SIG-M5 treated with dmso at 0.1 percent for 504 hours (cell line): ENCODE data around the gene PAM16.
"Not testable (repeated sequence)": the region's sequence is repeated elsewhere in the genome, so short reads cannot be mapped to it uniquely, and the experiment has no call there.

Experiments
- DNase-seq: peaks from one replicate; lab custom pipeline; 2025; ENCODE audit not compliant: unreplicated experiment; lab: John Stamatoyannopoulos, UW

Gene PAM16

GRCh38 chr16:4353675-4354074 is 2.6 kb upstream of the PAM16 start:
- no peak for DNase-seq

GRCh38 chr16:4352843-4353242 is 1.7 kb upstream of the PAM16 start:
- DNase-seq: no peak

GRCh38 chr16:4351880-4352279 is 759 bp upstream of the PAM16 start:
- DNase-seq: no peak

- DNase-seq: no peak
Measured at GRCh38 chr16:4350365-4350786, 745 bp downstream of the PAM16 start.

GRCh38 chr16:4349332-4349731 is 1.8 kb downstream of the PAM16 start:
- no peak for DNase-seq

GRCh38 chr16:4347765-4348509 is 3.2 kb downstream of the PAM16 start:
- no peak for DNase-seq

- peak; percentile 86 for DNase-seq
Measured at GRCh38 chr16:4347010-4347409, 4.1 kb downstream of the PAM16 start.

GRCh38 chr16:4345836-4346781 is 5.0 kb downstream of the PAM16 start:
- peak; percentile 57 for DNase-seq

GRCh38 chr16:4344983-4345835 is 5.9 kb downstream of the PAM16 start:
- DNase-seq: no peak

GRCh38 chr16:4344300-4344982 is 6.7 kb downstream of the PAM16 start:
- DNase-seq: not testable (repeated sequence)

- DNase-seq: no peak
Measured at GRCh38 chr16:4342866-4343744, 8.0 kb downstream of the PAM16 start.

- DNase-seq: no peak
Measured at GRCh38 chr16:4341250-4341649, 9.9 kb downstream of the PAM16 start.

GRCh38 chr16:4340443-4340842 is 10.7 kb downstream of the PAM16 start:
- no peak for DNase-seq

GRCh38 chr16:4339909-4340308 is 11.2 kb downstream of the PAM16 start:
- no peak for DNase-seq

- DNase-seq: no peak
Measured at GRCh38 chr16:4339455-4339854, 11.7 kb downstream of the PAM16 start.

- no peak for DNase-seq
Measured at GRCh38 chr16:4338712-4339299, 12.3 kb downstream of the PAM16 start.

- no peak for DNase-seq
Measured at GRCh38 chr16:4338125-4338582, 13.0 kb downstream of the PAM16 start.

- no peak for DNase-seq
Measured at GRCh38 chr16:4337540-4338088, 13.5 kb downstream of the PAM16 start.
